Dendritic cell treated with granulocyte-macrophage colony-stimulating factor and Interleukin-4, amounts not matched to agents 40 ng/mL and 50 ng/mL, for 4 days (primary cell): ENCODE data around the gene CYP1B1.
"Not testable (repeated sequence)": the region's sequence is repeated elsewhere in the genome, so short reads cannot be mapped to it uniquely, and the experiment has no call there.

Source experiments
- H3K27ac Mint-ChIP-seq: one replicate; pipeline ENCODE4 v1.8.0; 2022; ENCODE audit warnings: mild to moderate bottlenecking, mixed read lengths
- H3K27me3 Mint-ChIP-seq: one replicate; pipeline ENCODE4 v1.8.0; 2022; ENCODE audit warnings: mild to moderate bottlenecking, mixed read lengths
- H3K36me3 Mint-ChIP-seq: one replicate; pipeline ENCODE4 v1.8.0; 2022; ENCODE audit warnings: low read depth, mixed read lengths
- H3K4me1 Mint-ChIP-seq: one replicate; pipeline ENCODE4 v1.8.0; 2022; ENCODE audit warnings: low read depth, mixed read lengths
- H3K4me3 Mint-ChIP-seq: one replicate; pipeline ENCODE4 v1.8.0; 2022; ENCODE audit warnings: mild to moderate bottlenecking, moderate library complexity, mixed read lengths
- H3K9me3 Mint-ChIP-seq: one replicate; pipeline ENCODE4 v1.8.0; 2022; ENCODE audit warnings: mixed read lengths
- intact Hi-C: fragments of 100-400 bp; cut with micrococcal nuclease; formaldehyde crosslinking; loops from one replicate; pipeline ENCODE4 v1.15.0; 2022

CYP1B1 gene

GRCh38 chr2:38095079-38095995 lies 19.4 kb upstream of the CYP1B1 start:
- H3K36me3 Mint-ChIP-seq: no peaks in the 10 kb centered on the region
- no peaks in the 10 kb centered on the region for H3K9me3 Mint-ChIP-seq
- peaks cover 5% of the 10 kb centered on the region for H3K27me3 Mint-ChIP-seq
- no peak overlapping the region for H3K4me3 Mint-ChIP-seq
- H3K4me1 Mint-ChIP-seq: peaks cover 71% of the 10 kb centered on the region
- peak overlapping the region; percentile 73 for H3K27ac Mint-ChIP-seq
- intact Hi-C loops: no loop called here

GRCh38 chr2:38093527-38094165 lies 17.7 kb upstream of the CYP1B1 start:
- Mint-ChIP-seq H3K36me3 (no peaks in the 10 kb centered on the region), H3K27me3 (peaks cover 4% of the 10 kb centered on the region), H3K27ac (peak overlapping the region; percentile 82), H3K9me3 (no peaks in the 10 kb centered on the region), H3K4me1 (peaks cover 67% of the 10 kb centered on the region), H3K4me3 (no peak overlapping the region)
- intact Hi-C loops: no loop called here

GRCh38 chr2:38092196-38092902 lies 16.4 kb upstream of the CYP1B1 start:
- Mint-ChIP-seq H3K36me3 (no peaks in the 10 kb centered on the region), H3K4me3 (peak overlapping the region; percentile 35), H3K9me3 (no peaks in the 10 kb centered on the region), H3K27me3 (peaks cover 6% of the 10 kb centered on the region), H3K4me1 (peaks cover 65% of the 10 kb centered on the region), H3K27ac (peak overlapping the region; percentile 82)
- intact Hi-C loops: no loop called here

DNA sequence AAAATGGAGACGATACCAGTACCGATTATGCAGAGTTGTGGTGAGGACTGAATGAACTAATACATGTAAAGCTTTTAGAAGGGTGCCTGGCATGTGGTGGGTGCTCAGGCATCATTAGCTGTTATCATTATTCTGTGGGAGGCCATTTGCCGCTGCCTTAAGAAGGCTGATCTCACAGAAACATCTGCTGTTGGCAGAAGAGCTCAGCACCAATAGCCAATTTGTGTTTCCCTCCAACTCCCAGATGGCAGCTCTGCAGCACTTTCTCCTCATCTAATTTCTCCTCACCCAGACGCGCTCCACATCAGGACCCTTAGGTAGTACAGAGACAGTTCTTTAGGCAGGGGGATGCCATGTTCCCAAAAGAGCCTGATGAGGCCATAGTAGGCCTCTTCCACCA lies 15.8 kb upstream of the CYP1B1 start:
- Mint-ChIP-seq H3K27ac (peak overlapping the region; percentile 82), H3K9me3 (no peaks in the 10 kb centered on the region), H3K36me3 (no peaks in the 10 kb centered on the region), H3K4me3 (no peak overlapping the region), H3K27me3 (peaks cover 6% of the 10 kb centered on the region), H3K4me1 (peaks cover 67% of the 10 kb centered on the region)
- intact Hi-C loops: no loop called here

DNA sequence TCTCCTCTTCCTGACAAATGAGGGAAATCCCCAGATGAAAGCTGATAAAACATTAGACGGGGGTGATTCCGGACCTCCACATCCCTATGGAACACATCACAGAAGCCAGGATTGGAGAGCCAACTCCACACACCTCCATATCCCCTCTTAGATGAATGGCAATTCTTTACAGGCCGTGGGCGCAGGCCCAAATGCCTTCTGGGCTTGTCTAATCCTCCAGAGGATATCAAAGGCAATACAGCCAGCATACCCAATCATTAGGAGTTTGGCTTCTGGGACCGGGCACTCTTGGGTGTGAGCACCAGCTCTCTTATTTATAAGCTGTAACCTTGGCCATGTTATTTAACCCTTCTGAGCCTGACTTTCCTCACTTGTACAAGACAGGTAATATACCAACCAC lies 15.0 kb upstream of the CYP1B1 start:
- Mint-ChIP-seq H3K27me3 (peaks cover 8% of the 10 kb centered on the region), H3K36me3 (peaks cover 3% of the 10 kb centered on the region), H3K27ac (no peak overlapping the region), H3K9me3 (no peaks in the 10 kb centered on the region), H3K4me1 (peaks cover 66% of the 10 kb centered on the region), H3K4me3 (no peak overlapping the region)
- intact Hi-C loops: no loop called here

GRCh38 chr2:38090212-38090611 lies 14.3 kb upstream of the CYP1B1 start:
- H3K4me3 Mint-ChIP-seq, intact Hi-C loops, H3K36me3 Mint-ChIP-seq, H3K9me3 Mint-ChIP-seq, H3K27ac Mint-ChIP-seq: not testable (repeated sequence)
- Mint-ChIP-seq H3K4me1 (peaks cover 66% of the 10 kb centered on the region), H3K27me3 (peaks cover 15% of the 10 kb centered on the region)

DNA sequence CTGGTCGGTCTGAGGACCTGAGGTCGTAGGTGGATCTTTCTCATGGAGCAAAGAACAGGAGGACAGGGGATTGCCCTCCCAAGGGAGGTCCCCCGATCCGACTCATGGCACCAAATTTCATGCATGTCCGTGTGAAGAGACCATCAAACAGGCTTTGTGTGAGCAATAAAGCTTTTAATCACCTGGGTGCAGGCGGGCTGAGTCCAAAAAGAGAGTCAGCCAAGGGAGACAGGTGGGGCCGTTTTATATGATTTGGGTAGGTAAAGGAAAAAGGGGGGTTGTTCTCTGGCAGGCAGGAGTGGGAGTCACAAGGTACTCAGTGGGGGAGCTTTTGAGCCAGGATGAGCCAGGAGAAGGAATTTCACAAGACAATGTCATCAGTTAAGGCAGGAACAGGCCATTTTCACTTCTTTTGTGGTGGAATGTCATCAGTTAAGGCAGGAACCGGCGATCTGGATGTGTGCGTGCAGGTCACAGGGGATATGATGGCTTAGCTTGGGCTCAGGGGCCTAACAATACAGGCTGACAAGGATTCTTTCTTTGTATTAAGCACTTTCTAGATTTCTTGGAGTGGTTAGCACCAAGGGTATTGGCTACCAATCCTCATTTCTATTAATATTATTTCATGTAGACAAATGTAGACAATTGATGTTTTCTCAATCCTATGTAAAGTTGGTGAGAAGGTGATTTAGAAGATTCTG lies 10.2 kb upstream of the CYP1B1 start:
- peaks cover 24% of the 10 kb centered on the region for H3K27me3 Mint-ChIP-seq
- H3K4me1 Mint-ChIP-seq: peaks cover 78% of the 10 kb centered on the region
- H3K36me3 Mint-ChIP-seq, intact Hi-C loops, H3K9me3 Mint-ChIP-seq, H3K4me3 Mint-ChIP-seq: not testable (repeated sequence)
- peak overlapping the region; percentile 25 for H3K27ac Mint-ChIP-seq

- peaks cover 94% of the 10 kb centered on the region for H3K4me1 Mint-ChIP-seq
- H3K36me3 Mint-ChIP-seq, H3K4me3 Mint-ChIP-seq, H3K9me3 Mint-ChIP-seq, intact Hi-C loops: not testable (repeated sequence)
- peak overlapping the region; percentile 25 for H3K27ac Mint-ChIP-seq
- peaks cover 24% of the 10 kb centered on the region for H3K27me3 Mint-ChIP-seq
Measured at GRCh38 chr2:38084556-38084955, 8.6 kb upstream of the CYP1B1 start.

GRCh38 chr2:38082727-38083126 lies 6.8 kb upstream of the CYP1B1 start:
- H3K36me3 Mint-ChIP-seq, intact Hi-C loops: not testable (repeated sequence)
- peaks cover 24% of the 10 kb centered on the region for H3K27me3 Mint-ChIP-seq

GRCh38 chr2:38080346-38080745 lies 4.4 kb upstream of the CYP1B1 start:
- H3K27ac Mint-ChIP-seq: peak overlapping the region; percentile 72
- no peak overlapping the region for H3K4me3 Mint-ChIP-seq
- peaks cover 8% of the 10 kb centered on the region for H3K36me3 Mint-ChIP-seq
- no peaks in the 10 kb centered on the region for H3K9me3 Mint-ChIP-seq
- H3K4me1 Mint-ChIP-seq: peaks cover 78% of the 10 kb centered on the region
- intact Hi-C loops: no loop called here
- peaks cover 14% of the 10 kb centered on the region for H3K27me3 Mint-ChIP-seq

More at GRCh38 chr2:38082727-38083126, 6.8 kb upstream of the CYP1B1 start:
- H3K27ac Mint-ChIP-seq: peak overlapping the region; percentile 72
- peak overlapping the region; percentile 21 for H3K4me3 Mint-ChIP-seq
- H3K9me3 Mint-ChIP-seq: not testable (repeated sequence)
- H3K4me1 Mint-ChIP-seq: peaks cover 92% of the 10 kb centered on the region

- intact Hi-C loops: loop anchor here (5.0 to 10.0 kb wide), 3 partner anchors 95 to 298 kb away; partner anchors contain the start of gene ATL2
- H3K4me3 Mint-ChIP-seq: no peak overlapping the region
- peak overlapping the region; percentile 40 for H3K27ac Mint-ChIP-seq
- peaks cover 6% of the 10 kb centered on the region for H3K27me3 Mint-ChIP-seq
- peaks cover 76% of the 10 kb centered on the region for H3K4me1 Mint-ChIP-seq
- H3K9me3 Mint-ChIP-seq: no peaks in the 10 kb centered on the region
- peaks cover 17% of the 10 kb centered on the region for H3K36me3 Mint-ChIP-seq
Measured at GRCh38 chr2:38079116-38080052, 3.4 kb upstream of the CYP1B1 start.

DNA sequence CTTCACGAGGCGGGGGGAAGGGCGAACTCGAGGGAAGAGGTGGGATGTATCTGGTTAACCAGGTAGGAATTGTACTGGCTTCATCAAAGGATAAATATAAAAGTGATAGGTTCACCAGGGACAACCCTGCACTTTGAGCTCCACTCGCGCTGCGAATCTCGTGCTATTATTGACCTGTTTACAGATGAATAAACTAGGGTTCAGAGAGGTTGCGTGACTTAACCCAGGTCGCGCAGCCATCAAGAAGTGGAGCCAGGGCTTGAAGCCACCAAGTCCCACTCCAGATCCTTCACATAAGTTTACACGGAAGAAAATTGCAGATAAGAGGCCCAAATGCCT lies 1.4 kb upstream of the CYP1B1 start:
- H3K4me1 Mint-ChIP-seq: peaks cover 71% of the 10 kb centered on the region
- no peaks in the 10 kb centered on the region for H3K9me3 Mint-ChIP-seq
- peak overlapping the region; percentile 96 for H3K27ac Mint-ChIP-seq
- intact Hi-C loops: loop anchor here (1.0 to 10.0 kb wide), 5 partner anchors 19 to 300 kb away; partner anchors contain the start of gene ATL2
- H3K4me3 Mint-ChIP-seq: peak overlapping the region; percentile 93
- no peaks in the 10 kb centered on the region for H3K27me3 Mint-ChIP-seq
- peaks cover 37% of the 10 kb centered on the region for H3K36me3 Mint-ChIP-seq
